ENCODE measurements around the gene DIPK1B. TPM values are rescaled to one million over a fixed set of nuclear protein-coding genes. Genes with fewer than 3 reads are reported as not detected.
A peak's percentile ranks its signal among the peaks of the same experiment; 100 is the strongest.

The DIPK1B gene
- total and polyA plus RNA-seq, 7 experiments from 2014 or later, result 0.11 to 1.6 (median 0.46) TPM; not detected in 2

GRCh38 chr9:136666372-136667213, 45.8 kb upstream of the DIPK1B start:
- H3K36me3 Mint-ChIP-seq, result no peaks in the 10 kb centered on the region
- POLR2A ChIA-PET, result no interaction called here
- DNase-seq, result no peak

DNA sequence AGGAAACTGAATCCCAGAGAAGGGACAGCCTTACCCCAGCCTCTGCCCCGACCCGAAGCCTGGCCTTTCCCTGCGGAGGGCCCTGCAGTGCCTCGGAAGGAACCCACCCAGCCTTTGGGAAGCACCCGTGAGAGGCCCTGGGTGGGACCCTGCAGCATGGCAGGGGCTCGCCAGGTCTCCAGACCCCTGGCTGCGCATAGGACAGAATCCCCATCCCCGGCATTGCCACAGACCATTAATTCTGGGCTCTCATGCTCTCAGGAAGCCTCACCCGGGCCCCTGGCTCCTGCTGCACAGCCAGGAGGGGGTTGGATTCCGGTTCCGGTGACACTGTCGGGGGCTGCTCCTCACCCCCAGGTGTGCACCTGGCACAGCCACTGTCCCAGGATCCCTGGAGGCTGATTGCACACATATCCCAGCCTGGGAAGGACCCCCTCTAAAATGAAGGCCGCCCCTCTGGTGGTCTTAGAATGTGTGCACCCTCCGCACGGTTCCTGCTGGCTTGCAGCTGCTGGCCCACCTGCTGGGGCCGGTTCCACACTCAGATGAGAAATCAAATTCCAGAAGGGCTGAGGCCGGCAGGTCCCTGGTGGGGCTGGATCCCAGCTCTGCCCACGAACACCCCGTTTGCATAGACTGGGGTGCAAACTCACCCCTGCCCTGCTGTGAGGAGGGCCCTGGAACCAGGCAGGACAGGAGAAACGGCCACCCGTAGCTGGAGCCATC, 45.0 kb upstream of the DIPK1B start:
- intact Hi-C loops (cut with micrococcal nuclease), result no loop called here

More at GRCh38 chr9:136666372-136667213, 45.8 kb upstream of the DIPK1B start:
- Mint-ChIP-seq H3K27me3 (peaks cover 0 to 14% (median 8%) of the 10 kb centered on the region in 5 donors), H3K9me3 (no peaks in the 10 kb centered on the region), H3K27ac (no peak overlapping the region), H3K4me1 (peaks cover 0 to 6% (median 0%) of the 10 kb centered on the region in 7 donors), H3K4me3 (peak overlapping the region in 8 of 10 donors; percentile 30 to 73 (median 54))
- CTCF ChIA-PET, result no interaction called here
- intact Hi-C loops (cut with micrococcal nuclease), result no loop called here
- H3K4me1 ChIP-seq (ENCODE audit: control insufficient read depth in 2 of 2, insufficient read depth in 2 of 2, low read length in 2 of 2), result peaks cover 0 to 4% of the 10 kb centered on the region in 2 donors
- peaks cover 5% of the 10 kb centered on the region in 2 donors for H3K27me3 ChIP-seq (ENCODE audit: control insufficient read depth in 2 of 2, insufficient read depth in 2 of 2, low read length in 2 of 2)
- no peaks in the 10 kb centered on the region for H3K36me3 ChIP-seq (ENCODE audit: control insufficient read depth in 2 of 3, insufficient read depth in 3 of 3, low read length in 3 of 3)
- H3K4me3 ChIP-seq (ENCODE audit: low read length), result no peak overlapping the region
- no peak for ATAC-seq
- no peak overlapping the region for H3K27ac ChIP-seq (ENCODE audit: low read depth, low read length)
- no peaks in the 10 kb centered on the region for H3K9me3 ChIP-seq (ENCODE audit: control insufficient read depth in 2 of 3, low read length in 3 of 3)

DNA sequence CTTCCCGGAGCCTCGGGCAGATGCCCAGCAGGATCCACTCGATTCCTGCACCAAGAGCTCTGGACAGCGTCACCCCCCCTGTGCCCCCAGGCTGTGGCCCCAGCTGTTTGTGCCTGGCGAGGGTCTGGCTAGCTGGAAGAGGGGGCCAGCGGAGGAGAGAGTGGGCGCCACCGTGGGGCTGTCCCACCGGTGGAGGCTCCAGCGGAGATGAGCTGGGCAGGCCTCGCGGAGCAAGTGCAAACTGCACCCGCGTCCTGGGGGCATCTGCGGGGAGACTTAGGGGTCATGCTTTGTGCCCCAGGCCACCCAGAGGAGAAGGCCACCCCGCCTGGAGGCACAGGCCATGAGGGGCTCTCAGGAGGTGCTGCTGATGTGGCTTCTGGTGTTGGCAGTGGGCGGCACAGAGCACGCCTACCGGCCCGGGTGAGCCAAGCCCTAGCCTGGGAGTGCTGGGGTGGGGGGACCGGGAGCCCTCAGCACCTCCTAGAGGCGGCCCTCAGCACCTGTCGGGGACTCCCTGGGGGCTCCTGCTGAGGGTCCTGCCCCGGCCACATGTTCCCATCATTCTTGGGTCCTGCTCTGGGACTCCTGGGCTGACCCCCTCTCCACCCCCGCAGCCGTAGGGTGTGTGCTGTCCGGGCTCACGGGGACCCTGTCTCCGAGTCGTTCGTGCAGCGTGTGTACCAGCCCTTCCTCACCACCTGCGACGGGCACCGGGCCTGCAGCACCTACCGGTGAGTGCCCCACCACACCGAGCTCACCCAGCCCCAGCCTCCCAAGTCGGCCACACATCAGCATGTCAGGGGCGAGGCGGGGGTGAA, 44.2 kb upstream of the DIPK1B start:
- H3K9me3 ChIP-seq (ENCODE audit: control insufficient read depth in 2 of 3, low read length in 3 of 3), result no peaks in the 10 kb centered on the region
- intact Hi-C loops (cut with micrococcal nuclease), result no loop called here
- no peak overlapping the region for H3K27ac Mint-ChIP-seq
- H3K27me3 Mint-ChIP-seq, result peaks cover 0 to 14% (median 8%) of the 10 kb centered on the region in 5 donors
- peaks cover 0 to 4% of the 10 kb centered on the region in 2 donors for H3K4me1 ChIP-seq (ENCODE audit: control insufficient read depth in 2 of 2, insufficient read depth in 2 of 2, low read length in 2 of 2)
- no peak overlapping the region for H3K4me3 Mint-ChIP-seq
- H3K4me1 Mint-ChIP-seq, result peaks cover 0 to 6% (median 0%) of the 10 kb centered on the region in 7 donors
- DNase-seq (no peak), ATAC-seq (no peak)
- ChIA-PET CTCF (no interaction called here), POLR2A (interaction anchor here (1.5 kb wide), 1 partner anchor 59 kb away, joined by 7 read pairs; no protein-coding TSS in a partner anchor)
- no peaks in the 10 kb centered on the region for H3K36me3 ChIP-seq (ENCODE audit: control insufficient read depth in 2 of 3, insufficient read depth in 3 of 3, low read length in 3 of 3)
- no peaks in the 10 kb centered on the region for H3K36me3 Mint-ChIP-seq
- no peaks in the 10 kb centered on the region for H3K9me3 Mint-ChIP-seq
- H3K27me3 ChIP-seq (ENCODE audit: control insufficient read depth in 2 of 2, insufficient read depth in 2 of 2, low read length in 2 of 2), result peaks cover 5% of the 10 kb centered on the region in 2 donors
- no peak overlapping the region for H3K27ac ChIP-seq (ENCODE audit: low read depth, low read length)
- H3K4me3 ChIP-seq (ENCODE audit: low read length), result no peak overlapping the region

More for the DNA sequence above, 45.0 kb upstream of the DIPK1B start:
- H3K27ac ChIP-seq (ENCODE audit: low read depth, low read length), result no peak overlapping the region
- peaks cover 5% of the 10 kb centered on the region in 2 donors for H3K27me3 ChIP-seq (ENCODE audit: control insufficient read depth in 2 of 2, insufficient read depth in 2 of 2, low read length in 2 of 2)
- no peak overlapping the region for H3K4me3 ChIP-seq (ENCODE audit: low read length)
- ATAC-seq, result no peak
- no peaks in the 10 kb centered on the region for H3K36me3 ChIP-seq (ENCODE audit: control insufficient read depth in 2 of 3, insufficient read depth in 3 of 3, low read length in 3 of 3)
- H3K9me3 Mint-ChIP-seq, result no peaks in the 10 kb centered on the region
- H3K36me3 Mint-ChIP-seq, result no peaks in the 10 kb centered on the region
- H3K4me1 ChIP-seq (ENCODE audit: control insufficient read depth in 2 of 2, insufficient read depth in 2 of 2, low read length in 2 of 2), result peaks cover 0 to 4% of the 10 kb centered on the region in 2 donors
- no peak for DNase-seq
- H3K4me1 Mint-ChIP-seq, result peaks cover 0 to 6% (median 0%) of the 10 kb centered on the region in 7 donors
- CTCF ChIA-PET, result no interaction called here
- peaks cover 0 to 14% (median 8%) of the 10 kb centered on the region in 5 donors for H3K27me3 Mint-ChIP-seq
- no peaks in the 10 kb centered on the region for H3K9me3 ChIP-seq (ENCODE audit: control insufficient read depth in 2 of 3, low read length in 3 of 3)
- peak overlapping the region in 1 of 10 donors; percentile 73 for H3K4me3 Mint-ChIP-seq
- POLR2A ChIA-PET, result no interaction called here
- no peak overlapping the region for H3K27ac Mint-ChIP-seq

DNA sequence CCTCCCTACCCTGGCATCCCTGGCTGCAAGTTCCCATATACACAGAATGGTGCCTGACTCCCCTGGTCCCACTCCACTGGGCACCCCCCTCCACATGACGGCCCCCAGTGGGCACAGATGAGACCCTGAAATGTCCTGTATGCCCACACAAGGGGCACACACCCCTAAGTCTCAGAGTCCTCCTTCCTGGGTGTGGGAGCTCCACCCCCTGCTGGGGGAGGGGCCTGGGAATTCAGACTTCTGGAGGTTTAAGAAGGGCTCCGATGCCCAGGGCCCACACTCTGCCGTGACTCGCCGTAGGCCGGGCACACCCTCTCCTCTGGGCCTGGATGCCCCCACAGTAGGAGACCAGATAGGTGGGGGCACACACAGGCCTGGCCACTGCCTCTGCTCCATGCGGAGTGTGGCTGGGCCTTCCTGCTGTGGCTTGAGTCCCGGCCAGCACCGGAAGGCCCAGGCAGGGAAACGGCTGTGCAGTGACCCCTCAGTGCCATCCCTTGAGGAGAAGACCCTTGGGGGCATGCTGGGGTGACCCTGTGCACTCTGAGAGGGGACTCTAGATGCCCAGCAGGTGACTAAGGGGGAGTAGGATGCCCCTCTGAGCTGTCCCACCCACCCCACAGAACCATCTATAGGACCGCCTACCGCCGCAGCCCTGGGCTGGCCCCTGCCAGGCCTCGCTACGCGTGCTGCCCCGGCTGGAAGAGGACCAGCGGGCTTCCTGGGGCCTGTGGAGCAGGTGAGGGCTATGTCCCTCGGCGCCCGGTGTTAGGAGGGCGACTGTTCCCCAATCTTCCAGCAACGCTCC, 43.2 kb upstream of the DIPK1B start:
- peak overlapping the region in 2 of 10 donors; percentile 31 to 63 for H3K4me3 Mint-ChIP-seq
- Histone ChIP-seq H3K4me1 (ENCODE audit: control insufficient read depth in 2 of 2, insufficient read depth in 2 of 2, low read length in 2 of 2) (peaks cover 0 to 4% of the 10 kb centered on the region in 2 donors), H3K27me3 (ENCODE audit: control insufficient read depth in 2 of 2, insufficient read depth in 2 of 2, low read length in 2 of 2) (peaks cover 5% of the 10 kb centered on the region in 2 donors), H3K36me3 (ENCODE audit: control insufficient read depth in 2 of 3, insufficient read depth in 3 of 3, low read length in 3 of 3) (no peaks in the 10 kb centered on the region), H3K27ac (ENCODE audit: low read depth, low read length) (no peak overlapping the region), H3K4me3 (ENCODE audit: low read length) (no peak overlapping the region), H3K9me3 (ENCODE audit: control insufficient read depth in 2 of 3, low read length in 3 of 3) (no peaks in the 10 kb centered on the region)
- intact Hi-C loops (cut with micrococcal nuclease), result no loop called here
- no peaks in the 10 kb centered on the region for H3K9me3 Mint-ChIP-seq
- POLR2A ChIA-PET, result interaction anchor here (1.5 kb wide), 1 partner anchor 58 kb away, joined by 7 read pairs; no protein-coding TSS in a partner anchor
- peaks cover 0 to 6% (median 0%) of the 10 kb centered on the region in 7 donors for H3K4me1 Mint-ChIP-seq
- DNase-seq (no peak), ATAC-seq (no peak)
- CTCF ChIA-PET, result no interaction called here
- peaks cover 0 to 14% (median 8%) of the 10 kb centered on the region in 5 donors for H3K27me3 Mint-ChIP-seq
- H3K36me3 Mint-ChIP-seq, result no peaks in the 10 kb centered on the region
- H3K27ac Mint-ChIP-seq, result peak overlapping the region in 1 of 9 donors; percentile 19

DNA sequence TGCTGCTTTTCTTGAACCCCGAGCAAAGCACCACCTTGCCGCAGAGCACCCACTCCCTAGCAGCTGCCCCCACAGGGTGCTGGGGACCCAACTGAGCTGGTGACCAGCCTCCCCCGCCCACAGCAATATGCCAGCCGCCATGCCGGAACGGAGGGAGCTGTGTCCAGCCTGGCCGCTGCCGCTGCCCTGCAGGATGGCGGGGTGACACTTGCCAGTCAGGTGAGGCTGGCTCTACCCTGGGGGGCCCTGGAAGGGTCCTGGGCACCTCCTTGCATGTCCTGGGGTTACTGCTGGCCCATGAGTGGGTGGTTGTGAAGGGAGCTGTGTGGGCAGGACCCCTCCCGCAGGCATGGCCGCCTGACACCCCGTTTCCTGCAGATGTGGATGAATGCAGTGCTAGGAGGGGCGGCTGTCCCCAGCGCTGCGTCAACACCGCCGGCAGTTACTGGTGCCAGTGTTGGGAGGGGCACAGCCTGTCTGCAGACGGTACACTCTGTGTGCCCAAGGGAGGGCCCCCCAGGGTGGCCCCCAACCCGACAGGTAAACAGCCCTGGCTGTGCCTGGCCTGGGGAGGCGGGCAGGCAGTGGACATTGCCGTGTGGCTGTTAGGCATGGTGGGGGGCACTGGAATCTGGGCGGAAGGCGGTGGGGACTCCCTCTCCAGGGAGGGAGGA, 42.4 kb upstream of the DIPK1B start:
- H3K27ac ChIP-seq (ENCODE audit: low read depth, low read length), result no peak overlapping the region
- Mint-ChIP-seq H3K4me3 (no peak overlapping the region), H3K36me3 (no peaks in the 10 kb centered on the region), H3K27ac (no peak overlapping the region), H3K27me3 (peaks cover 0 to 12% (median 4%) of the 10 kb centered on the region in 5 donors), H3K4me1 (peaks cover 0 to 6% (median 0%) of the 10 kb centered on the region in 7 donors), H3K9me3 (no peaks in the 10 kb centered on the region)
- ChIA-PET CTCF (no interaction called here), POLR2A (interaction anchor here (1.5 kb wide), 1 partner anchor 58 kb away, joined by 7 read pairs; no protein-coding TSS in a partner anchor)
- DNase-seq (no peak), ATAC-seq (no peak)
- H3K27me3 ChIP-seq (ENCODE audit: control insufficient read depth in 2 of 2, insufficient read depth in 2 of 2, low read length in 2 of 2), result peaks cover 2 to 4% of the 10 kb centered on the region in 2 donors
- H3K36me3 ChIP-seq (ENCODE audit: control insufficient read depth in 2 of 3, insufficient read depth in 3 of 3, low read length in 3 of 3), result no peaks in the 10 kb centered on the region
- H3K4me3 ChIP-seq (ENCODE audit: low read length), result no peak overlapping the region
- peaks cover 0 to 3% of the 10 kb centered on the region in 2 donors for H3K4me1 ChIP-seq (ENCODE audit: control insufficient read depth in 2 of 2, insufficient read depth in 2 of 2, low read length in 2 of 2)
- intact Hi-C loops (cut with micrococcal nuclease), result no loop called here
- H3K9me3 ChIP-seq (ENCODE audit: control insufficient read depth in 2 of 3, low read length in 3 of 3), result no peaks in the 10 kb centered on the region
